ENCODE data around the gene CCDC138.

CCDC138 gene

GRCh38 chr2:108918941-108919341, 132.4 kb downstream of the CCDC138 start:
- no peak overlapping the region for H3K14ac ChIP-seq (ENCODE audit: low read length in 2 of 2)
- H3K9me3 ChIP-seq (ENCODE audit: control insufficient read depth, low read length): no peaks in the 10 kb centered on the region
- no peak overlapping the region for H3K23ac ChIP-seq (ENCODE audit: low read length in 2 of 2)
- no peak overlapping the region for H2AK5ac ChIP-seq (ENCODE audit: low read length, severe bottlenecking)
- H2BK120ac ChIP-seq (ENCODE audit: low read depth, low read length): no peak overlapping the region
- H3K27ac ChIP-seq (ENCODE audit: low read length, poor library complexity, severe bottlenecking): no peak overlapping the region
- H4K91ac ChIP-seq (ENCODE audit: low read length): no peak overlapping the region
- H2AFZ ChIP-seq (ENCODE audit: low read depth, low read length): no peak overlapping the region
- H3K4me3 ChIP-seq (ENCODE audit: insufficient read depth in 1 of 2, low read depth in 1 of 2, low read length in 2 of 2): no peak overlapping the region
- H2BK12ac ChIP-seq (ENCODE audit: low read length in 2 of 2): no peak overlapping the region
- no peak overlapping the region for H3K9ac ChIP-seq (ENCODE audit: low read length)
- no peak overlapping the region for H3K4ac ChIP-seq (ENCODE audit: low read depth in 1 of 2, low read length in 2 of 2)
- peaks cover 66 to 70% of the 10 kb centered on the region in 2 experiments for H3K27me3 ChIP-seq (ENCODE audit: control insufficient read depth in 1 of 2, insufficient read depth in 1 of 2, low read length in 2 of 2)
- no peak overlapping the region for H4K8ac ChIP-seq (ENCODE audit: low read length)
- no peak overlapping the region for H2BK5ac ChIP-seq (ENCODE audit: low read depth, low read length, poor library complexity, severe bottlenecking)
- no peaks in the 10 kb centered on the region for H3K4me1 ChIP-seq (ENCODE audit: control insufficient read depth, insufficient read depth, low read depth, low read length)
- WGBS: 98% methylated on average over 14 of the region's 14 CpGs
- H3K36me3 ChIP-seq (ENCODE audit: control insufficient read depth in 1 of 2, insufficient read depth in 2 of 2, low read depth in 1 of 2, low read length in 2 of 2): no peaks in the 10 kb centered on the region
- no peaks in the 10 kb centered on the region for H3K79me1 ChIP-seq (replicated peaks; ENCODE audit: low read length, poor library complexity, severe bottlenecking)
- no peak overlapping the region for H2BK15ac ChIP-seq (ENCODE audit: low read depth, poor library complexity, severe bottlenecking)
- no peak overlapping the region for H3K4me2 ChIP-seq (ENCODE audit: low read length, poor library complexity, severe bottlenecking)
- H3K18ac ChIP-seq (ENCODE audit: low read depth in 1 of 2, low read length in 2 of 2): no peak overlapping the region
- DNase-seq: no peak

- no peak overlapping the region for H2BK15ac ChIP-seq (ENCODE audit: low read depth, poor library complexity, severe bottlenecking)
Measured at GRCh38 chr2:108919571-108920373, 133.2 kb downstream of the CCDC138 start.

GRCh38 chr2:108920686-108921085, 134.1 kb downstream of the CCDC138 start:
- Histone ChIP-seq H3K4me1 (ENCODE audit: control insufficient read depth, insufficient read depth, low read depth, low read length) (no peaks in the 10 kb centered on the region), H3K18ac (ENCODE audit: low read depth in 1 of 2, low read length in 2 of 2) (no peak overlapping the region), H4K8ac (ENCODE audit: low read length) (no peak overlapping the region), H3K27ac (ENCODE audit: low read length, poor library complexity, severe bottlenecking) (no peak overlapping the region), H4K91ac (ENCODE audit: low read length) (no peak overlapping the region), H3K23ac (ENCODE audit: low read length in 2 of 2) (no peak overlapping the region), H3K36me3 (ENCODE audit: control insufficient read depth in 1 of 2, insufficient read depth in 2 of 2, low read depth in 1 of 2, low read length in 2 of 2) (no peaks in the 10 kb centered on the region), H2BK15ac (ENCODE audit: low read depth, poor library complexity, severe bottlenecking) (no peak overlapping the region), H3K4ac (ENCODE audit: low read depth in 1 of 2, low read length in 2 of 2) (no peak overlapping the region), H2BK5ac (ENCODE audit: low read depth, low read length, poor library complexity, severe bottlenecking) (no peak overlapping the region), H3K14ac (ENCODE audit: low read length in 2 of 2) (no peak overlapping the region), H2BK12ac (ENCODE audit: low read length in 2 of 2) (no peak overlapping the region), H3K79me1 (replicated peaks; ENCODE audit: low read length, poor library complexity, severe bottlenecking) (no peaks in the 10 kb centered on the region), H3K27me3 (ENCODE audit: control insufficient read depth in 1 of 2, insufficient read depth in 1 of 2, low read length in 2 of 2) (peaks cover 75% of the 10 kb centered on the region in 2 experiments), H3K4me3 (ENCODE audit: insufficient read depth in 1 of 2, low read depth in 1 of 2, low read length in 2 of 2) (no peak overlapping the region), H3K9ac (ENCODE audit: low read length) (no peak overlapping the region), H2BK120ac (ENCODE audit: low read depth, low read length) (no peak overlapping the region), H2AK5ac (ENCODE audit: low read length, severe bottlenecking) (no peak overlapping the region), H3K9me3 (ENCODE audit: control insufficient read depth, low read length) (no peaks in the 10 kb centered on the region), H2AFZ (ENCODE audit: low read depth, low read length) (no peak overlapping the region), H3K4me2 (ENCODE audit: low read length, poor library complexity, severe bottlenecking) (no peak overlapping the region)
- no peak for DNase-seq
- 68% methylated on average over 7 of the region's 7 CpGs for WGBS

More at GRCh38 chr2:108919571-108920373, 133.2 kb downstream of the CCDC138 start:
- H2BK12ac ChIP-seq (ENCODE audit: low read length in 2 of 2): no peak overlapping the region
- no peak overlapping the region for H3K27ac ChIP-seq (ENCODE audit: low read length, poor library complexity, severe bottlenecking)
- no peak overlapping the region for H4K91ac ChIP-seq (ENCODE audit: low read length)
- H3K9ac ChIP-seq (ENCODE audit: low read length): no peak overlapping the region
- 93% methylated on average over 19 of the region's 19 CpGs for WGBS
- no peak overlapping the region for H3K23ac ChIP-seq (ENCODE audit: low read length in 2 of 2)
- H2AK5ac ChIP-seq (ENCODE audit: low read length, severe bottlenecking): no peak overlapping the region
- no peak overlapping the region for H2BK120ac ChIP-seq (ENCODE audit: low read depth, low read length)
- H3K79me1 ChIP-seq (replicated peaks; ENCODE audit: low read length, poor library complexity, severe bottlenecking): no peaks in the 10 kb centered on the region
- no peak overlapping the region for H3K14ac ChIP-seq (ENCODE audit: low read length in 2 of 2)
- H3K4me3 ChIP-seq (ENCODE audit: insufficient read depth in 1 of 2, low read depth in 1 of 2, low read length in 2 of 2): no peak overlapping the region
- no peak overlapping the region for H3K4ac ChIP-seq (ENCODE audit: low read depth in 1 of 2, low read length in 2 of 2)
- H3K9me3 ChIP-seq (ENCODE audit: control insufficient read depth, low read length): no peaks in the 10 kb centered on the region
- H2AFZ ChIP-seq (ENCODE audit: low read depth, low read length): no peak overlapping the region
- H2BK5ac ChIP-seq (ENCODE audit: low read depth, low read length, poor library complexity, severe bottlenecking): no peak overlapping the region
- no peak overlapping the region for H3K4me2 ChIP-seq (ENCODE audit: low read length, poor library complexity, severe bottlenecking)
- H3K4me1 ChIP-seq (ENCODE audit: control insufficient read depth, insufficient read depth, low read depth, low read length): no peaks in the 10 kb centered on the region
- H4K8ac ChIP-seq (ENCODE audit: low read length): no peak overlapping the region
- no peak for DNase-seq
- H3K18ac ChIP-seq (ENCODE audit: low read depth in 1 of 2, low read length in 2 of 2): no peak overlapping the region
- H3K27me3 ChIP-seq (ENCODE audit: control insufficient read depth in 1 of 2, insufficient read depth in 1 of 2, low read length in 2 of 2): peaks cover 72 to 73% of the 10 kb centered on the region in 2 experiments
- no peaks in the 10 kb centered on the region for H3K36me3 ChIP-seq (ENCODE audit: control insufficient read depth in 1 of 2, insufficient read depth in 2 of 2, low read depth in 1 of 2, low read length in 2 of 2)

GRCh38 chr2:108921096-108922030, 134.8 kb downstream of the CCDC138 start:
- no peak overlapping the region for H3K4ac ChIP-seq (ENCODE audit: low read depth in 1 of 2, low read length in 2 of 2)
- H2BK120ac ChIP-seq (ENCODE audit: low read depth, low read length): no peak overlapping the region
- no peak overlapping the region for H2AK5ac ChIP-seq (ENCODE audit: low read length, severe bottlenecking)
- H3K27me3 ChIP-seq (ENCODE audit: control insufficient read depth in 1 of 2, insufficient read depth in 1 of 2, low read length in 2 of 2): peaks cover 75% of the 10 kb centered on the region in 2 experiments
- no peaks in the 10 kb centered on the region for H3K9me3 ChIP-seq (ENCODE audit: control insufficient read depth, low read length)
- H3K36me3 ChIP-seq (ENCODE audit: control insufficient read depth in 1 of 2, insufficient read depth in 2 of 2, low read depth in 1 of 2, low read length in 2 of 2): no peaks in the 10 kb centered on the region
- no peak overlapping the region for H4K91ac ChIP-seq (ENCODE audit: low read length)
- no peak overlapping the region for H3K4me2 ChIP-seq (ENCODE audit: low read length, poor library complexity, severe bottlenecking)
- WGBS: 91% methylated on average over 14 of the region's 16 CpGs
- H2AFZ ChIP-seq (ENCODE audit: low read depth, low read length): no peak overlapping the region
- no peak for DNase-seq
- H3K4me1 ChIP-seq (ENCODE audit: control insufficient read depth, insufficient read depth, low read depth, low read length): no peaks in the 10 kb centered on the region
- H2BK15ac ChIP-seq (ENCODE audit: low read depth, poor library complexity, severe bottlenecking): no peak overlapping the region
- no peak overlapping the region for H3K14ac ChIP-seq (ENCODE audit: low read length in 2 of 2)
- H2BK12ac ChIP-seq (ENCODE audit: low read length in 2 of 2): no peak overlapping the region
- no peak overlapping the region for H2BK5ac ChIP-seq (ENCODE audit: low read depth, low read length, poor library complexity, severe bottlenecking)
- no peak overlapping the region for H3K23ac ChIP-seq (ENCODE audit: low read length in 2 of 2)
- no peak overlapping the region for H4K8ac ChIP-seq (ENCODE audit: low read length)
- H3K27ac ChIP-seq (ENCODE audit: low read length, poor library complexity, severe bottlenecking): no peak overlapping the region
- H3K18ac ChIP-seq (ENCODE audit: low read depth in 1 of 2, low read length in 2 of 2): no peak overlapping the region
- H3K9ac ChIP-seq (ENCODE audit: low read length): no peak overlapping the region
- no peaks in the 10 kb centered on the region for H3K79me1 ChIP-seq (replicated peaks; ENCODE audit: low read length, poor library complexity, severe bottlenecking)
- H3K4me3 ChIP-seq (ENCODE audit: insufficient read depth in 1 of 2, low read depth in 1 of 2, low read length in 2 of 2): no peak overlapping the region
